A549 (cell line): ENCODE measurements around the gene LHX4. TPM values are rescaled to one million over a fixed set of nuclear protein-coding genes. Genes with fewer than 3 reads are reported as not detected.

Experiments
- ATAC-seq, 2 experiments: fragments of 200-7000 bp in 1 of 2; fragments of >200 bp in 1 of 2; cut with Nextera tagmentation in 1 of 2; cut with Tn5 transposase in 1 of 2; 3 replicates each; pipeline versions ENCODE4 v1.8.0 to v1.9.1; 2018 to 2020; ENCODE audit warnings: mild to moderate bottlenecking in 1 of 2, moderate library complexity in 1 of 2
- CTCF ChIA-PET: fragments of 300-600 bp; sonication (Branson Sonifier 250); formaldehyde crosslinking; extraction: SDS; loops from one replicate; lab custom pipeline; 2021; ENCODE audit warnings: antibody characterized with exemption, inconsistent platforms; lab: Yijun Ruan, JAX
- POLR2A ChIA-PET: fragments of 350-600 bp; formaldehyde crosslinking; extraction: SDS; loops from one replicate; lab custom pipeline; 2021; ENCODE audit warnings: antibody characterized with exemption, inconsistent platforms; lab: Yijun Ruan, JAX
- DNase-seq, 2 experiments: peaks; one replicate each; pipeline versions ENCODE4 v3.0.0 to v3.0.0-alpha.2; 2011 to 2016; ENCODE audit warnings: low read depth in 1 of 2, low spot score in 1 of 2
- FAIRE-seq: peaks from 2 replicates; lab custom pipeline; 2011; peaks lifted over from hg19 to GRCh38; lab: Jason Lieb, UNC
- H3K27ac ChIP-seq, 2 experiments: fragments of >200 bp; sonication (Bioruptor Twin); formaldehyde crosslinking; 3 replicates each; pipeline ENCODE4 v1.5.1; 2016 to 2017
- H3K4me1 ChIP-seq: fragments of >200 bp; sonication (Bioruptor Twin); formaldehyde crosslinking; 3 replicates; pipeline ENCODE4 v1.6.1; 2016
- H3K4me2 ChIP-seq: fragments of >200 bp; sonication (Bioruptor Twin); formaldehyde crosslinking; 3 replicates; pipeline ENCODE4 v1.6.1; 2016
- H3K4me3 ChIP-seq: fragments of >200 bp; sonication (Bioruptor Twin); formaldehyde crosslinking; 3 replicates; pipeline ENCODE4 v1.5.1; 2016
- H3K9me3 ChIP-seq: fragments of >200 bp; sonication (Bioruptor Twin); formaldehyde crosslinking; 3 replicates; pipeline ENCODE4 v1.6.1; 2016
- CEBPB ChIP-seq, 2 experiments: fragments of >200 bp in 1 of 2; sonication (Bioruptor Twin) in 1 of 2; formaldehyde crosslinking in 1 of 2; IDR thresholded peaks; 2 replicates each; pipeline ENCODE4 v1.6.1; 2012 to 2016
- CHD4 ChIP-seq: fragments of 200-600 bp; sonication (generic); IDR thresholded peaks from 2 replicates; pipeline ENCODE4 v1.6.1; 2016; ENCODE audit warnings: antibody characterized with exemption, mild to moderate bottlenecking, borderline replicate concordance
- EHF ChIP-seq: fragments of 250-450 bp; sonication (Bioruptor Pico); IDR thresholded peaks from 2 replicates; pipeline ENCODE4 v1.5.0; 2020; ENCODE audit warnings: mild to moderate bottlenecking
- ESRRA ChIP-seq: fragments of 150-350 bp; IDR thresholded peaks from 2 replicates; pipeline ENCODE4 v1.6.1; 2014; ENCODE audit warnings: mild to moderate bottlenecking, low read length, borderline replicate concordance
- FOSL2 ChIP-seq, 2 experiments: fragments of 450-650 bp in 1 of 2; fragments of >200 bp in 1 of 2; sonication (Bioruptor Twin) in 1 of 2; formaldehyde crosslinking; IDR thresholded peaks; 2 replicates each; pipeline versions ENCODE4 v1.5.0 to v1.6.1; 2016 to 2020; ENCODE audit warnings: mild to moderate bottlenecking in 1 of 2, moderate library complexity in 1 of 2
- HOXB5 ChIP-seq: fragments of 250-450 bp; sonication (Bioruptor Pico); IDR thresholded peaks from 2 replicates; pipeline ENCODE4 v1.5.0; 2020; ENCODE audit warnings: mild to moderate bottlenecking, moderate library complexity
- NFE2L2 ChIP-seq: fragments of 150-350 bp; conservative IDR thresholded peaks from 2 replicates; pipeline ENCODE4 v1.6.1; 2014; ENCODE audit warnings: low read length
- POLR2A ChIP-seq: IDR thresholded peaks from 2 replicates; pipeline ENCODE4 v1.6.1; 2012; ENCODE audit warnings: mild to moderate bottlenecking, low read length
- RAD21 ChIP-seq, 2 experiments: fragments of >200 bp in 1 of 2; sonication (Bioruptor Twin) in 1 of 2; formaldehyde crosslinking in 1 of 2; IDR thresholded peaks in 1 of 2; conservative IDR thresholded peaks in 1 of 2; 2 replicates in 1 of 2; 3 replicates in 1 of 2; pipeline ENCODE4 v1.6.1; 2012 to 2018; ENCODE audit warnings: inconsistent platforms in 1 of 2
- RARB ChIP-seq: fragments of 250-450 bp; sonication (Bioruptor Pico); IDR thresholded peaks from 2 replicates; pipeline ENCODE4 v1.8.0; 2021; ENCODE audit warnings: mild to moderate bottlenecking, moderate library complexity
- RFX5 ChIP-seq: fragments of 450-650 bp; IDR thresholded peaks from 2 replicates; pipeline ENCODE4 v1.7.1; 2014; ENCODE audit warnings: antibody characterized with exemption, mild to moderate bottlenecking, moderate library complexity
- RNF2 ChIP-seq: fragments of 200-600 bp; sonication (generic); IDR thresholded peaks from 2 replicates; pipeline ENCODE4 v1.6.1; 2016; ENCODE audit warnings: low read depth, mild to moderate bottlenecking, antibody characterized with exemption, moderate library complexity, borderline replicate concordance
- SMC3 ChIP-seq: fragments of >200 bp; sonication (Bioruptor Twin); formaldehyde crosslinking; IDR thresholded peaks from 3 replicates; pipeline ENCODE4 v1.6.1; 2018; ENCODE audit warnings: inconsistent platforms
- ZC3H11A ChIP-seq: fragments of 450-650 bp; IDR thresholded peaks from 2 replicates; pipeline ENCODE4 v1.6.1; 2014; ENCODE audit warnings: antibody characterized with exemption, mild to moderate bottlenecking
- ZNF302 ChIP-seq: fragments of 250-450 bp; sonication (Bioruptor Pico); IDR thresholded peaks from 2 replicates; pipeline ENCODE4 v1.9.0; 2021; ENCODE audit warnings: inconsistent platforms, mild to moderate bottlenecking, moderate library complexity
- ZSCAN20 ChIP-seq: fragments of 250-450 bp; sonication (Bioruptor Pico); IDR thresholded peaks from 2 replicates; pipeline ENCODE4 v1.8.0; 2022; ENCODE audit warnings: mild to moderate bottlenecking, moderate library complexity
- WGBS: methylation state at CpG from one replicate; pipeline ENCODE4 v1.1.6; 2017; ENCODE audit errors: missing lambda C conversion rate; 5-methylcytosine and 5-hydroxymethylcytosine counted together
- polyA plus RNA-seq, 4 experiments: library from polyadenylated mRNA; depleted of rRNA in 3 of 4; stranded (reverse); fragments of >200 nt; fragmentation: RNase III in 1 of 4; extraction: RNeasy Plus Mini Kit Qiagen cat#74134 plus additional on column Dnase treatment in 1 of 4; gene quantifications; 2 replicates in 3 of 4; 3 replicates in 1 of 4; pipeline ENCODE4 v1.2.3, GENCODE V29; 2011 to 2017
- TF ChIP-seq, protein P1 (sequence below): fragments of >200 bp; sonication (Bioruptor Twin); formaldehyde crosslinking; IDR thresholded peaks from 3 replicates; pipeline ENCODE4 v1.5.1; 2016
- TF ChIP-seq, protein P2 (sequence below): fragments of 150-350 bp; IDR thresholded peaks from 2 replicates; pipeline ENCODE4 v1.6.1; 2014; ENCODE audit warnings: low read depth, mild to moderate bottlenecking, low read length
- TF ChIP-seq, protein P3 (sequence below): IDR thresholded peaks from 2 replicates; pipeline ENCODE4 v1.6.1; 2012

LHX4 gene
- polyA plus RNA-seq, 2 of the 4 experiments (the other 2 are of a cell fraction), result 0.62 to 0.80 TPM

DNA sequence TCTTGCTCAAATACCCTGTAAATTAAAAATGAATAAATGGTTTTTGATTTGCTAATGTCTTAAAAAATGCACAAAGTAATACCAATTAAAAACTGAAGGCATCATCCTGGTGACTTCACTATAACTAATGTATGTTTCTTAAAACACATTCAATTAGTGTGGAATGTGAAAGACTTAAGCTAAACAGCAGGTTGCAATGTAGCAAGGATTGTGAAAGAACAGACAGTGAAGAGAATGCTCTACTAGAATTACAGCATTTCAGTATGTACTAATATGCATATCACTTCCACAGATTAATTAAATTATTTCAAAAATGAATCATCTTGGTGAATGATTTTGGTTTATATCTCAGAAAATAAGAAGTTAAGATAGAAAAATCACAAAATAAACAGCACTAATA, 56.4 kb downstream of the LHX4 start:
- POLR2A ChIA-PET, result no interaction called here
- no peak for DNase-seq
- no peak overlapping the region for H3K4me3 ChIP-seq
- CTCF ChIA-PET, result no interaction called here
- no peak overlapping the region for H3K27ac ChIP-seq
- no peaks in the 10 kb centered on the region for H3K9me3 ChIP-seq
- FAIRE-seq, result no peak
- ATAC-seq, result no peak
- no peak overlapping the region for H3K4me2 ChIP-seq
- H3K4me1 ChIP-seq, result peaks cover 25% of the 10 kb centered on the region
- no peak for TF ChIP-seq FOSL2 (IDR thresholded peaks at IDR 0.05)
- no peak for TF ChIP-seq FOSL2 (CRISPR knock-in tag; IDR thresholded peaks at IDR 0.05)
- TF ChIP-seq ESRRA, result no peak
- no peak for TF ChIP-seq RNF2
- TF ChIP-seq RAD21 (conservative IDR thresholded peaks at IDR 0.05 in 1 of 2, IDR thresholded peaks at IDR 0.05 in 1 of 2), result no peak
- TF ChIP-seq, protein P1, sequence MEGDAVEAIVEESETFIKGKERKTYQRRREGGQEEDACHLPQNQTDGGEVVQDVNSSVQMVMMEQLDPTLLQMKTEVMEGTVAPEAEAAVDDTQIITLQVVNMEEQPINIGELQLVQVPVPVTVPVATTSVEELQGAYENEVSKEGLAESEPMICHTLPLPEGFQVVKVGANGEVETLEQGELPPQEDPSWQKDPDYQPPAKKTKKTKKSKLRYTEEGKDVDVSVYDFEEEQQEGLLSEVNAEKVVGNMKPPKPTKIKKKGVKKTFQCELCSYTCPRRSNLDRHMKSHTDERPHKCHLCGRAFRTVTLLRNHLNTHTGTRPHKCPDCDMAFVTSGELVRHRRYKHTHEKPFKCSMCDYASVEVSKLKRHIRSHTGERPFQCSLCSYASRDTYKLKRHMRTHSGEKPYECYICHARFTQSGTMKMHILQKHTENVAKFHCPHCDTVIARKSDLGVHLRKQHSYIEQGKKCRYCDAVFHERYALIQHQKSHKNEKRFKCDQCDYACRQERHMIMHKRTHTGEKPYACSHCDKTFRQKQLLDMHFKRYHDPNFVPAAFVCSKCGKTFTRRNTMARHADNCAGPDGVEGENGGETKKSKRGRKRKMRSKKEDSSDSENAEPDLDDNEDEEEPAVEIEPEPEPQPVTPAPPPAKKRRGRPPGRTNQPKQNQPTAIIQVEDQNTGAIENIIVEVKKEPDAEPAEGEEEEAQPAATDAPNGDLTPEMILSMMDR, result no peak
- no peak for TF ChIP-seq HOXB5 (CRISPR knock-in tag)
- TF ChIP-seq CHD4, result no peak
- TF ChIP-seq CEBPB (IDR thresholded peaks at IDR 0.05), result no peak
- TF ChIP-seq ZSCAN20 (CRISPR knock-in tag), result no peak
- no peak for TF ChIP-seq ZC3H11A
- TF ChIP-seq, protein P2, sequence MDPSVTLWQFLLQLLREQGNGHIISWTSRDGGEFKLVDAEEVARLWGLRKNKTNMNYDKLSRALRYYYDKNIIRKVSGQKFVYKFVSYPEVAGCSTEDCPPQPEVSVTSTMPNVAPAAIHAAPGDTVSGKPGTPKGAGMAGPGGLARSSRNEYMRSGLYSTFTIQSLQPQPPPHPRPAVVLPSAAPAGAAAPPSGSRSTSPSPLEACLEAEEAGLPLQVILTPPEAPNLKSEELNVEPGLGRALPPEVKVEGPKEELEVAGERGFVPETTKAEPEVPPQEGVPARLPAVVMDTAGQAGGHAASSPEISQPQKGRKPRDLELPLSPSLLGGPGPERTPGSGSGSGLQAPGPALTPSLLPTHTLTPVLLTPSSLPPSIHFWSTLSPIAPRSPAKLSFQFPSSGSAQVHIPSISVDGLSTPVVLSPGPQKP, result no peak
- no peak for TF ChIP-seq SMC3

DNA sequence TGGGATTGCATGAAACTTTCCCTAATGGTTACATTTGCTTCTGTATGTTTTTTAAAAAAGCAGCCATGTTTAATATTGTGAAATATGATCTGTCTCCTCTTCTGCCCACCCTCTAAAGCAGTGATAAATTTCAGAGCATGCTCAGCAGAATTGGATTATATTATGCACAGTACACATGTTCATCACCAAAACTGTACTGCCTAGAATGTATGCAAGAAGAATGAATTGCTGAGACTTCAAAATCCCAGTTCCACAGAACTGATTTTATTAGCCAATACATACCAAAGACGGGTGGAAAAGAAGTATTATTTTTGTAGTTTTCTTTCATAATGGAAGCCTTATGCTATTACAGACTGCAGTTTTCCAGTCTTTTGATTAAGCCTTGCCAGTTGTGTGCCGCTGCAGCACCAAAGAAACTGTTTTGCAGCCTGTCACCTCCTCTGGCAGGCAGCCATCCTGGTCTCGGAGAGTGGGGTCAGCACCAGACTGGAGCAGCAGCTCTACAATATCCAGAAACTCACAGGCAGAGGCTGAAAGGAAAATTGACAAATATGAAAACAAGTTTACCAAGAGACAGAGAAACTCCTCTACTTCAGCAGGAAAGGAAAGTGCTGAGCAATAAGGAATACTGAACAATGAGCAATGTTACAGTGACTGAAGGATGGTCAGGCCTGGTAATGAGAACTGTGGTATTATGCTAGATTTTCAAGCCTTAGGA, 58.1 kb downstream of the LHX4 start:
- FAIRE-seq (no peak), DNase-seq (no peak), ATAC-seq (no peak)
- H3K4me2 ChIP-seq, result no peak overlapping the region
- H3K27ac ChIP-seq, result peak overlapping the region in 1 of 2 experiments; percentile 12; a peak in 1 of 6 replicates
- TF ChIP-seq FOSL2 (IDR thresholded peaks at IDR 0.05) (no peak), FOSL2 (CRISPR knock-in tag; IDR thresholded peaks at IDR 0.05) (no peak), ZNF302 (CRISPR knock-in tag) (no peak)
- no peak overlapping the region for H3K4me3 ChIP-seq
- 71% methylated on average over 3 of the region's 3 CpGs for WGBS
- POLR2A ChIA-PET, result no interaction called here
- peaks cover 25% of the 10 kb centered on the region for H3K4me1 ChIP-seq
- CTCF ChIA-PET, result interaction anchor here (0.6 to 1.8 kb wide), 2 partner anchors 10 to 887 kb away, joined by 3 read pairs; no protein-coding TSS in a partner anchor
- peaks cover 5% of the 10 kb centered on the region; the same call in 1 of the 3 replicates for H3K9me3 ChIP-seq

DNA sequence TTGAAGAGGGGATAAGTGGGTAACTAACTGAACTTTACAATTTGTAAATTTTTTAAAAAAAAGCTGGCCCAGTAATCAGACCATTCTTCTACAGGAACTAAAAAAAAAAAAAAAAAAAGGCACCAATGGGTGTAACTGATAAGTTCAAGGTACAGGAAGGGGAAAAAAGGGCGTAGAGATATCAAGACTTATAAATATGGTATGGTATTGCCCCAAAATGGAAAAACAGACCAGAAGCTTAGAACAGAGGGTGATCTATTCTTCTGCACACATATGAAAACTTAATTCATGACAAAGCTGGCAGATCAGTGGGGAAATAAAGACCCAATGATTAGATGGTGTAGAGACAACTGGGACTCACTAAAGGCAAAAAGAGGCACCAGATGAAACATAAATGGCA, 58.9 kb downstream of the LHX4 start:
- TF ChIP-seq NFE2L2 (no peak), RFX5 (no peak), EHF (no peak), POLR2A (no peak), RARB (CRISPR knock-in tag) (no peak), RNF2 (no peak)
- TF ChIP-seq, protein P3, sequence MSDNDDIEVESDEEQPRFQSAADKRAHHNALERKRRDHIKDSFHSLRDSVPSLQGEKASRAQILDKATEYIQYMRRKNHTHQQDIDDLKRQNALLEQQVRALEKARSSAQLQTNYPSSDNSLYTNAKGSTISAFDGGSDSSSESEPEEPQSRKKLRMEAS, result no peak
- H3K4me2 ChIP-seq, result no peak overlapping the region
- H3K4me3 ChIP-seq, result no peak overlapping the region
- DNase-seq (no peak), ATAC-seq (no peak), FAIRE-seq (no peak)
- H3K27ac ChIP-seq, result no peak overlapping the region
- ChIA-PET POLR2A (no interaction called here), CTCF (interaction anchor here (0.6 kb wide), 1 partner anchor 886 kb away, joined by 3 read pairs; no protein-coding TSS in a partner anchor)
- peaks cover 25% of the 10 kb centered on the region for H3K4me1 ChIP-seq
- peaks cover 8% of the 10 kb centered on the region; the same call in 1 of the 3 replicates for H3K9me3 ChIP-seq
- 87% methylated on average over 1 of the region's 1 CpG for WGBS
